CD4-positive, alpha-beta T cell (primary cell): ENCODE data around the gene MEGF8. TPM values are rescaled to one million over a fixed set of nuclear protein-coding genes. Genes with fewer than 3 reads are reported as not detected.

Experiments
- ATAC-seq: fragments of 200-7000 bp; cut with Tn5 transposase; one replicate; pipeline ENCODE4 v1.10.0; 2022; ENCODE audit warnings: mild to moderate bottlenecking; ENCODE audit not compliant: poor library complexity
- CTCF ChIA-PET: fragments of 350-600 bp; sonication (Branson Sonifier 250); formaldehyde crosslinking; loops from one replicate; lab custom pipeline; 2021; ENCODE audit warnings: antibody characterized with exemption, inconsistent platforms; lab: Charles Lee
- POLR2A ChIA-PET: fragments of 350-600 bp; sonication (Branson Sonifier 250); formaldehyde crosslinking; loops from one replicate; lab custom pipeline; 2021; ENCODE audit warnings: antibody characterized with exemption, inconsistent platforms; lab: Charles Lee
- DNase-seq, 14 experiments: peaks; one replicate each; pipeline ENCODE4 v3.0.0-alpha.2; 2013 to 2020; ENCODE audit warnings: mixed read lengths in 2 of 14
- H3K27ac ChIP-seq, 2 donors: one replicate each; pipeline versions ENCODE4 v1.5.1 to v1.7.0; 2013; ENCODE audit warnings: low read length in 2 of 2, low read depth in 1 of 2, mild to moderate bottlenecking in 1 of 2
- H3K27me3 ChIP-seq, 2 experiments: 1 replicate in 1 of 2; 2 replicates in 1 of 2; pipeline versions ENCODE4 v1.6.1 to v1.7.0; 2013; ENCODE audit warnings: low read length in 2 of 2, control low read depth in 1 of 2, mild to moderate bottlenecking in 1 of 2, moderate library complexity in 1 of 2; ENCODE audit not compliant: insufficient read depth in 2 of 2, control insufficient read depth in 1 of 2
- H3K36me3 ChIP-seq: one replicate; pipeline ENCODE4 v1.6.1; 2013; ENCODE audit warnings: low read length, control low read depth; ENCODE audit not compliant: insufficient read depth
- H3K4me1 ChIP-seq: one replicate; pipeline ENCODE4 v1.6.1; 2013; ENCODE audit warnings: low read length, control low read depth; ENCODE audit not compliant: insufficient read depth
- H3K4me3 ChIP-seq: one replicate; pipeline ENCODE4 v1.5.1; 2013; ENCODE audit warnings: mild to moderate bottlenecking, low read length, moderate library complexity
- H3K9me3 ChIP-seq, 2 experiments: 1 replicate in 1 of 2; 2 replicates in 1 of 2; pipeline versions ENCODE4 v1.6.1 to v1.7.0; 2013; ENCODE audit warnings: low read length in 2 of 2, mild to moderate bottlenecking in 2 of 2, control low read depth in 1 of 2, moderate library complexity in 1 of 2; ENCODE audit not compliant: control insufficient read depth in 1 of 2, insufficient read depth in 1 of 2
- H3K27ac Mint-ChIP-seq: one replicate; pipeline ENCODE4 v1.8.0; 2020; ENCODE audit warnings: mixed read lengths
- H3K27me3 Mint-ChIP-seq: one replicate; pipeline ENCODE4 v1.8.0; 2021; ENCODE audit warnings: mixed read lengths
- H3K36me3 Mint-ChIP-seq: one replicate; pipeline ENCODE4 v1.8.0; 2021; ENCODE audit warnings: low read depth, mixed read lengths
- H3K4me1 Mint-ChIP-seq: one replicate; pipeline ENCODE4 v1.8.0; 2021; ENCODE audit warnings: low read depth, mixed read lengths
- H3K4me3 Mint-ChIP-seq: one replicate; pipeline ENCODE4 v1.8.0; 2020; ENCODE audit warnings: mild to moderate bottlenecking, mixed read lengths
- H3K9me3 Mint-ChIP-seq: one replicate; pipeline ENCODE4 v1.8.0; 2020; ENCODE audit warnings: mixed read lengths
- CTCF ChIP-seq: fragments of 200-600 bp; IDR thresholded peaks from one replicate; pipeline ENCODE4 v1.8.0; 2022; ENCODE audit warnings: antibody characterized with exemption, mild to moderate bottlenecking
- intact Hi-C, 2 experiments: fragments of 100-400 bp; cut with DNase I in 1 of 2; cut with micrococcal nuclease in 1 of 2; formaldehyde crosslinking; loops; one replicate each; pipeline versions ENCODE4 v1.15.1 to v1.9.0; 2023 to 2025; cut with DNase I, micrococcal nuclease
- total RNA-seq, 174 experiments: library from RNA in 2 of 174; stranded (reverse) in 2 of 174; gene quantifications; one replicate each; pipeline ENCODE4 v1.2.3 and lab custom pipeline; 2021 to 2026

Gene MEGF8
- total RNA-seq, 2 experiments from 2014 or later: 4.1 to 4.2 TPM

GRCh38 chr19:42293948-42294347, 31.5 kb upstream of the MEGF8 start:
- H3K27ac Mint-ChIP-seq: no peak overlapping the region
- no peak for TF ChIP-seq CTCF
- Histone ChIP-seq H3K36me3 (peaks cover 58% of the 10 kb centered on the region), H3K9me3 (no peaks in the 10 kb centered on the region), H3K4me1 (peaks cover 29% of the 10 kb centered on the region), H3K4me3 (no peak overlapping the region), H3K27ac (no peak overlapping the region), H3K27me3 (no peaks in the 10 kb centered on the region)
- H3K36me3 Mint-ChIP-seq: peaks cover 62% of the 10 kb centered on the region
- DNase-seq (no peak), ATAC-seq (no peak)
- no peaks in the 10 kb centered on the region for H3K9me3 Mint-ChIP-seq
- CTCF ChIA-PET: no interaction called here
- POLR2A ChIA-PET: no interaction called here
- peaks cover 15% of the 10 kb centered on the region for H3K4me1 Mint-ChIP-seq
- H3K27me3 Mint-ChIP-seq: no peaks in the 10 kb centered on the region
- intact Hi-C loops: no loop called here
- H3K4me3 Mint-ChIP-seq: no peak overlapping the region

- no peaks in the 10 kb centered on the region for H3K9me3 Mint-ChIP-seq
- CTCF ChIA-PET: interaction anchor here (1.3 to 2.0 kb wide), 2 partner anchors 50 to 52 kb away, joined by 3 to 11 read pairs; partner anchors contain the start of gene GSK3A
- H3K27me3 Mint-ChIP-seq: no peaks in the 10 kb centered on the region
- H3K4me1 Mint-ChIP-seq: peaks cover 15% of the 10 kb centered on the region
- no peaks in the 10 kb centered on the region for H3K27me3 ChIP-seq
- TF ChIP-seq CTCF: no peak
- H3K36me3 ChIP-seq: peaks cover 51% of the 10 kb centered on the region
- no peaks in the 10 kb centered on the region for H3K9me3 ChIP-seq
- intact Hi-C loops: loop anchor here in 1 of 2 experiments (5.0 kb wide), 1 partner anchor 112 kb away; no protein-coding TSS in a partner anchor
- H3K27ac ChIP-seq: no peak overlapping the region
- no peak overlapping the region for H3K27ac Mint-ChIP-seq
- POLR2A ChIA-PET: interaction anchor here (0.7 to 1.3 kb wide), 2 partner anchors 10 to 44 kb away, joined by 3 read pairs; no protein-coding TSS in a partner anchor
- peak overlapping the region; percentile 20 for H3K4me3 Mint-ChIP-seq
- no peak overlapping the region for H3K4me3 ChIP-seq
- H3K36me3 Mint-ChIP-seq: peaks cover 57% of the 10 kb centered on the region
- DNase-seq (peak in 1 of 14 experiments; percentile 41), ATAC-seq (no peak)
- H3K4me1 ChIP-seq: peaks cover 29% of the 10 kb centered on the region
Measured at GRCh38 chr19:42294471-42295137, 30.8 kb upstream of the MEGF8 start.

- TF ChIP-seq CTCF: no peak
- no peaks in the 10 kb centered on the region for H3K9me3 ChIP-seq
- H3K9me3 Mint-ChIP-seq: no peaks in the 10 kb centered on the region
- DNase-seq: no peak
- peaks cover 15% of the 10 kb centered on the region for H3K4me1 Mint-ChIP-seq
- H3K27ac Mint-ChIP-seq: peak overlapping the region; percentile 28
- peaks cover 29% of the 10 kb centered on the region for H3K4me1 ChIP-seq
- no peak overlapping the region for H3K4me3 Mint-ChIP-seq
- ATAC-seq: no peak
- H3K27me3 Mint-ChIP-seq: no peaks in the 10 kb centered on the region
- intact Hi-C loops: loop anchor here in 1 of 2 experiments (5.0 kb wide), 1 partner anchor 113 kb away; no protein-coding TSS in a partner anchor
- H3K27ac ChIP-seq: no peak overlapping the region
- peaks cover 44% of the 10 kb centered on the region for H3K36me3 ChIP-seq
- H3K27me3 ChIP-seq: no peaks in the 10 kb centered on the region
- ChIA-PET CTCF (interaction anchor here (0.7 to 2.0 kb wide), 6 partner anchors 16 to 187 kb away, joined by 3 to 11 read pairs (median 3); partner anchors contain the start of genes GSK3A and TMEM145), POLR2A (interaction anchor here (1.3 kb wide), 1 partner anchor 44 kb away, joined by 3 read pairs; no protein-coding TSS in a partner anchor)
- peaks cover 53% of the 10 kb centered on the region for H3K36me3 Mint-ChIP-seq
- H3K4me3 ChIP-seq: no peak overlapping the region
Measured at GRCh38 chr19:42295342-42295741, 30.1 kb upstream of the MEGF8 start.
